Osteocyte (in vitro differentiated cells): ENCODE data around the gene KAZN. TPM values are rescaled to one million over a fixed set of nuclear protein-coding genes. Genes with fewer than 3 reads are reported as not detected.

Source experiments
- DNase-seq: peaks from one replicate; pipeline ENCODE4 v3.0.0; 2021; ENCODE audit warnings: mixed read lengths; ENCODE audit not compliant: unreplicated experiment; ENCODE audit errors: extremely low spot score
- H3K27ac Mint-ChIP-seq: one replicate; pipeline ENCODE4 v1.8.0; 2021; ENCODE audit warnings: mild to moderate bottlenecking, mixed read lengths; ENCODE audit not compliant: unreplicated experiment
- H3K27me3 Mint-ChIP-seq: one replicate; pipeline ENCODE4 v1.8.0; 2021; ENCODE audit warnings: mixed read lengths; ENCODE audit not compliant: unreplicated experiment
- H3K36me3 Mint-ChIP-seq: one replicate; pipeline ENCODE4 v1.8.0; 2021; ENCODE audit warnings: mixed read lengths; ENCODE audit not compliant: unreplicated experiment
- H3K4me1 Mint-ChIP-seq: one replicate; pipeline ENCODE4 v1.8.0; 2021; ENCODE audit warnings: mixed read lengths; ENCODE audit not compliant: unreplicated experiment
- H3K4me3 Mint-ChIP-seq: one replicate; pipeline ENCODE4 v1.8.0; 2021; ENCODE audit warnings: mild to moderate bottlenecking, moderate library complexity, mixed read lengths; ENCODE audit not compliant: unreplicated experiment
- H3K9me3 Mint-ChIP-seq: one replicate; pipeline ENCODE4 v1.8.0; 2021; ENCODE audit warnings: mixed read lengths; ENCODE audit not compliant: unreplicated experiment
- CTCF ChIP-seq: fragments of 200-600 bp; sonication (generic); IDR thresholded peaks from 2 replicates; pipeline ENCODE4 v1.5.0; 2021; ENCODE audit warnings: antibody characterized with exemption, mild to moderate bottlenecking, moderate library complexity
- total RNA-seq: library from RNA; stranded (reverse); gene quantifications from 2 replicates; pipeline ENCODE4 v1.2.1, GENCODE V29; 2021

The KAZN gene
- total RNA-seq, 1 donor from 2014 or later, result 47.1 TPM

DNA sequence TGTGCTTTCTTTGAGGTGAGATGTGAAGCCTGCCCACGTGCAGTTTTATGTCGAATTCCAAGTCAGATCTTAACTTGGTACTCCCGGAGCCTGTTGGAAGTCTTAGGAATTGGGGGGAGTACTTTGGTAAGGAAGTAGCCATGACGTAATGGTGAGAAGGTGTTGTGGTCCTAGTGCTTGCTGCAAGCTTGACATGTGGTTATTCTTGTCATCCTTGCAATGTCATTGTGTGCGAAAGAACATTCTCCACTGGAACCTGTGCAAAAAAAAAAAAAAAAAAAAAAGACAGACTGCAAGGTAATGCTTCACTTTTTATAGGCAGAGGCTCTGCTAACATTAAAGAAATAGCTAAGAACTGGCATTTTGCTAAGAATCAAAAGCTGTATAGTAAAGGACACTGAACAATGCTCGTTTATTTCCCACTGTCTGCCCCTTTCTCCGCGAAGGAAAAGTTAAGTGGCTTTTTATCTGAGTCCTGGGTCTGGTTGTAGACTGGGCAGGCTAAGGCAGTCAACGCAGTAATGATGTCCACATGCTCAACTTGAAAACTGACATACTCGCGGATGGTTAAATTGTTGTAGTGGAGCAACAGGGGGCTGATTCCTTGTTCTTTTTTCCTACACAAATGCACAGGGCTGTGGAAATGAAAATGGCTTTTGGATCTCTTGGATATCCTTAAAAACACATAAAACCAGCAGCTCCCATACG, 2.1 kb downstream of the KAZN start:
- DNase-seq, result no peak
- peaks cover 58% of the 10 kb centered on the region for H3K27me3 Mint-ChIP-seq
- no peak overlapping the region for H3K4me3 Mint-ChIP-seq
- TF ChIP-seq CTCF, result no peak
- no peaks in the 10 kb centered on the region for H3K9me3 Mint-ChIP-seq
- no peak overlapping the region for H3K27ac Mint-ChIP-seq
- H3K36me3 Mint-ChIP-seq, result no peaks in the 10 kb centered on the region
- H3K4me1 Mint-ChIP-seq, result peaks cover 9% of the 10 kb centered on the region

DNA sequence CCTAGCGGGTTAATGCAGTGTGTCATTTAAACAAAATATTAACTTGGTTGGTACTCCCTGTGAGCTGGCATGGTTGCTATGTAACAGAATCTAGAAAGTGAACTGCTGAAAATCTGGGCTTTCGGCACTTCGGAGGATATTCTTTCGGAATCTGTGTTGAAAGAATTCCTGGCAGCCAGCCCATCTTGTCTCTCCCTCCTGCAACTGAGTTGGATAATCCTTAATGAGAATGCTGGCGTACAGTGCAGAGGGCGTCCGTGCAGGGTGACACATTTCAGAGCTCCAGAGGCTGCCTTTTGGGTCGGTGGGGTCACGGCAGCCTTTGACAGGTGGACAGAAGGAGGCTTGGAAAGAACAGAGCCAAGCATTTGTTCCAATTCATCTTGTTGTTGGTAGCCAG, 3.7 kb downstream of the KAZN start:
- H3K9me3 Mint-ChIP-seq, result no peaks in the 10 kb centered on the region
- H3K4me3 Mint-ChIP-seq, result no peak overlapping the region
- DNase-seq, result no peak
- peaks cover 46% of the 10 kb centered on the region for H3K27me3 Mint-ChIP-seq
- H3K4me1 Mint-ChIP-seq, result peaks cover 9% of the 10 kb centered on the region
- no peak for TF ChIP-seq CTCF
- H3K36me3 Mint-ChIP-seq, result no peaks in the 10 kb centered on the region
- H3K27ac Mint-ChIP-seq, result no peak overlapping the region

DNA sequence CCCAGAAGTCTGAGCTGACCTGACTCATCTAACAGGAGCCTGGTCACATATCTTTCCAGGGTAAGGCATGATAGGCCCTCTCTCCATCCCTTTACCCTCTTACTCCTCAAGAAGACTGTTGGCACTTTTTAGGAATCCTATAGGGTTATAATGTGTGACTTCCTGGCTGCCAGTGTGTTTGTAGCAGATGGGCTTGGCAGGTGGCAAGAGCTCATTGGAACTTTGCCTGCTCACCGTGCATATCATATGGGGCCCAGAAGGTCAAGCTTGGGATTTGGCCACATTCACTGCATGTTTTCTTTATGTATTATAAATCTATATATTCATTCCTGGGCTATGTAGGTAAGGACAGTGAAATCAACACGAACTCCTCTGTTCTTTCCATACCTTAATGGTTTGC, 5.2 kb downstream of the KAZN start:
- DNase-seq, result no peak
- peaks cover 37% of the 10 kb centered on the region for H3K27me3 Mint-ChIP-seq

GRCh38 chr1:14604414-14604813, 5.9 kb downstream of the KAZN start:
- Mint-ChIP-seq H3K4me3 (no peak overlapping the region), H3K4me1 (peaks cover 7% of the 10 kb centered on the region), H3K27ac (no peak overlapping the region), H3K9me3 (no peaks in the 10 kb centered on the region), H3K36me3 (no peaks in the 10 kb centered on the region), H3K27me3 (peaks cover 35% of the 10 kb centered on the region)
- no peak for TF ChIP-seq CTCF
- no peak for DNase-seq

More for the DNA sequence above, 5.2 kb downstream of the KAZN start:
- Mint-ChIP-seq H3K9me3 (no peaks in the 10 kb centered on the region), H3K27ac (no peak overlapping the region), H3K4me3 (no peak overlapping the region), H3K36me3 (no peaks in the 10 kb centered on the region), H3K4me1 (peaks cover 8% of the 10 kb centered on the region)
- TF ChIP-seq CTCF, result no peak

DNA sequence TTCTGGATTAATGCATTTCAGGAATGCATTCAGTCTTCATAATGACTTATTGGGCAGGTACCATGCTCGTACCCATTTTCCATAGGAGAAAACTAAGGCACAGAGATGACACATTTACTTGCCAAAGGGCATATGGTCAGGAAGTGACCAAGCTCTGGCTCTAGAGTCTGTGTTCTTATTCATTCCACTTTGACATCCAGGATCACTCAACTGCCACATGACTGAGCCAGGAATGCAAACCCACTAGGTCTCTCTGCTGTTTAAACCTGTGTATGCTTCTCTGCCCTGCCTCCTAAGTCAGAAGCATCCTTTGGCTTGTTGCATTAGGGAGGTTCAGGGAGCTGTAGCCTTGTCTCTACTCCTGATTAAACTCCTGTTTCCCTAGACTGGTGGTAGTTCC, 7.5 kb downstream of the KAZN start:
- Mint-ChIP-seq H3K4me3 (no peak overlapping the region), H3K27ac (no peak overlapping the region), H3K27me3 (peaks cover 20% of the 10 kb centered on the region), H3K4me1 (peaks cover 3% of the 10 kb centered on the region), H3K36me3 (no peaks in the 10 kb centered on the region), H3K9me3 (no peaks in the 10 kb centered on the region)
- DNase-seq, result no peak
- no peak for TF ChIP-seq CTCF
